Measurements from ENCODE around the gene RSAD2. TPM values are rescaled to one million over a fixed set of nuclear protein-coding genes. Genes with fewer than 3 reads are reported as not detected.
A peak's percentile ranks its signal among the peaks of the same experiment; 100 is the strongest.

RSAD2 gene
- total RNA-seq, 4 donors from 2014 or later: 1.8 to 7.0 (median 5.7) TPM

GRCh38 chr2:6878549-6878948, 972 bp downstream of the RSAD2 start:
- no peaks in the 10 kb centered on the region for H3K36me3 ChIP-seq
- no peak for ATAC-seq
- H3K27me3 ChIP-seq: no peaks in the 10 kb centered on the region
- peaks cover 0 to 31% (median 2%) of the 10 kb centered on the region in 3 donors for H3K4me1 ChIP-seq
- H3K9me3 ChIP-seq: no peaks in the 10 kb centered on the region
- H3K27ac ChIP-seq: no peak overlapping the region
- no peak for TF ChIP-seq POLR2AphosphoS5 (IDR thresholded peaks at IDR 0.05)
- WGBS, 2 donors (ENCODE audit: low coverage in 1 of 2): 71 to 83% methylated on average over 4 of the region's 4 CpGs
- H3K4me3 ChIP-seq: peak overlapping the region in 1 of 2 donors; percentile 58

GRCh38 chr2:6879011-6879410, 1.4 kb downstream of the RSAD2 start:
- no peak for ATAC-seq
- 78 to 86% methylated on average over 2 of the region's 2 CpGs for WGBS, 2 donors (ENCODE audit: low coverage in 1 of 2)
- peak overlapping the region in 1 of 2 donors; percentile 58 for H3K4me3 ChIP-seq

GRCh38 chr2:6880200-6880733, 2.7 kb downstream of the RSAD2 start:
- no peak for ATAC-seq
- Histone ChIP-seq H3K4me3 (no peak overlapping the region), H3K27me3 (no peaks in the 10 kb centered on the region), H3K4me1 (peaks cover 0 to 34% (median 2%) of the 10 kb centered on the region in 3 donors), H3K27ac (no peak overlapping the region), H3K9me3 (no peaks in the 10 kb centered on the region), H3K36me3 (no peaks in the 10 kb centered on the region)
- 44 to 79% methylated on average over 2 of the region's 2 CpGs for WGBS, 2 donors (ENCODE audit: low coverage in 1 of 2)
- no peak for TF ChIP-seq CTCF (IDR thresholded peaks at IDR 0.05)
- TF ChIP-seq POLR2AphosphoS5 (IDR thresholded peaks at IDR 0.05): no peak
- no peak for TF ChIP-seq EP300 (IDR thresholded peaks at IDR 0.05)
- TF ChIP-seq POLR2A (IDR thresholded peaks at IDR 0.05): no peak

More at GRCh38 chr2:6879011-6879410, 1.4 kb downstream of the RSAD2 start:
- Histone ChIP-seq H3K36me3 (no peaks in the 10 kb centered on the region), H3K27me3 (no peaks in the 10 kb centered on the region), H3K9me3 (no peaks in the 10 kb centered on the region), H3K4me1 (peaks cover 0 to 34% (median 2%) of the 10 kb centered on the region in 3 donors), H3K27ac (no peak overlapping the region)
- TF ChIP-seq POLR2AphosphoS5 (IDR thresholded peaks at IDR 0.05): no peak
- no peak for TF ChIP-seq EP300 (IDR thresholded peaks at IDR 0.05)
- TF ChIP-seq CTCF (IDR thresholded peaks at IDR 0.05): no peak
- TF ChIP-seq POLR2A (IDR thresholded peaks at IDR 0.05): no peak

- WGBS, 2 donors (ENCODE audit: low coverage in 1 of 2): 89 to 100% methylated on average over 1 of the region's 1 CpG
- no peaks in the 10 kb centered on the region for H3K36me3 ChIP-seq
- no peaks in the 10 kb centered on the region for H3K27me3 ChIP-seq
- ATAC-seq: no peak
- H3K4me1 ChIP-seq: peaks cover 0 to 34% (median 2%) of the 10 kb centered on the region in 3 donors
- no peak overlapping the region for H3K4me3 ChIP-seq
- TF ChIP-seq POLR2AphosphoS5 (IDR thresholded peaks at IDR 0.05) (no peak), EP300 (IDR thresholded peaks at IDR 0.05) (no peak), POLR2A (IDR thresholded peaks at IDR 0.05) (no peak), CTCF (IDR thresholded peaks at IDR 0.05) (no peak)
- no peak overlapping the region for H3K27ac ChIP-seq
- H3K9me3 ChIP-seq: no peaks in the 10 kb centered on the region
Measured at GRCh38 chr2:6881046-6881445, 3.5 kb downstream of the RSAD2 start.

- Histone ChIP-seq H3K27me3 (no peaks in the 10 kb centered on the region), H3K4me3 (no peak overlapping the region), H3K27ac (no peak overlapping the region), H3K9me3 (no peaks in the 10 kb centered on the region), H3K36me3 (peaks cover 0 to under 1% of the 10 kb centered on the region in 2 donors), H3K4me1 (peaks cover 0 to 34% (median 2%) of the 10 kb centered on the region in 3 donors)
- TF ChIP-seq EP300 (IDR thresholded peaks at IDR 0.05) (no peak), POLR2A (IDR thresholded peaks at IDR 0.05) (no peak), POLR2AphosphoS5 (IDR thresholded peaks at IDR 0.05) (no peak)
- no peak for ATAC-seq
- WGBS, 2 donors (ENCODE audit: low coverage in 1 of 2): 93 to 100% methylated on average over 2 to 3 of the region's 5 CpGs
Measured at GRCh38 chr2:6881516-6881915, 3.9 kb downstream of the RSAD2 start.

- 66 to 75% methylated on average over 5 to 7 of the region's 7 CpGs for WGBS, 2 donors (ENCODE audit: low coverage in 1 of 2)
- H3K36me3 ChIP-seq: peaks cover 0 to 19% of the 10 kb centered on the region in 2 donors
- TF ChIP-seq POLR2A (IDR thresholded peaks at IDR 0.05) (no peak), CTCF (IDR thresholded peaks at IDR 0.05) (no peak), POLR2AphosphoS5 (IDR thresholded peaks at IDR 0.05) (no peak), EP300 (IDR thresholded peaks at IDR 0.05) (no peak)
Measured at GRCh38 chr2:6883448-6884122, 6.0 kb downstream of the RSAD2 start.

More at GRCh38 chr2:6883448-6884122, 6.0 kb downstream of the RSAD2 start:
- ATAC-seq: no peak
- H3K9me3 ChIP-seq: no peaks in the 10 kb centered on the region
- H3K27ac ChIP-seq: no peak overlapping the region
- H3K4me1 ChIP-seq: peaks cover 0 to 18% (median 0%) of the 10 kb centered on the region in 3 donors
- no peaks in the 10 kb centered on the region for H3K27me3 ChIP-seq
- H3K4me3 ChIP-seq: no peak overlapping the region
